GM12873 (cell line): ENCODE data around the gene TAOK3.

Source experiments
- CTCF ChIP-seq: IDR thresholded peaks from 2 replicates; pipeline ENCODE4 v1.5.1; 2012; ENCODE audit warnings: low read depth, mild to moderate bottlenecking, moderate library complexity, low read length, control low read depth; ENCODE audit not compliant: insufficient read depth; ENCODE audit errors: missing control alignments

The TAOK3 gene

GRCh38 chr12:118319627-118320026 lies 53.1 kb downstream of the TAOK3 start:
- TF ChIP-seq CTCF, result no peak

GRCh38 chr12:118318744-118319143 lies 54.0 kb downstream of the TAOK3 start:
- TF ChIP-seq CTCF, result no peak

- TF ChIP-seq CTCF, result no peak
Observed at GRCh38 chr12:118317729-118318128, 55.0 kb downstream of the TAOK3 start.

GRCh38 chr12:118315821-118316220 lies 56.9 kb downstream of the TAOK3 start:
- no peak for TF ChIP-seq CTCF

GRCh38 chr12:118312578-118312977 lies 60.1 kb downstream of the TAOK3 start:
- TF ChIP-seq CTCF, result no peak

- TF ChIP-seq CTCF, result no peak
Observed at GRCh38 chr12:118311666-118312065, 61.0 kb downstream of the TAOK3 start.

GRCh38 chr12:118310320-118310719 lies 62.4 kb downstream of the TAOK3 start:
- TF ChIP-seq CTCF, result no peak
